GM18526 (cell line): ENCODE data around the gene USP30.
A peak's percentile ranks its signal among the peaks of the same experiment; 100 is the strongest.

Experiments used
- POLR2A ChIP-seq: IDR thresholded peaks from 3 replicates; pipeline ENCODE4 v1.6.1; 2011; ENCODE audit not compliant: insufficient read length; ENCODE audit errors: extremely low read depth

Gene USP30

DNA sequence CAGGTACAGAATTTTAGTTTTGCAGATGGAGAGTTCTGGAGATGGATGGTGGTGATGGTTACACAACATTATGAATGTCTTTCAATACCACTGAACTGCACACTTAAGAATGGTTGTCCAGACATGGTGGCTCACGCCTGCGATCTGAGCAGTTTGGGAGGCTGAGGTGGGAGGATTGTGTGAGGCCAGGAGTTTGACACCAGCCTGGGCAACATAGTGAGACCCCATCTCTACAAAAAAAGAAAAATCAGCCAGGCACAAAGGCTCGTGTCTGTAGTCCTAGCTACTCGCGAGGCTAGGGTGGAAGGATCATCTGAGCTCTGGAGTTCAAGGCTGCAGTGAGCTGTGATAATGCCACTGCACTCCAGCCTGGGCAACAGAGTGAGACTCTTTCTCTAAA lies 8.1 kb upstream of the USP30 start:
- TF ChIP-seq POLR2A, result no peak

DNA sequence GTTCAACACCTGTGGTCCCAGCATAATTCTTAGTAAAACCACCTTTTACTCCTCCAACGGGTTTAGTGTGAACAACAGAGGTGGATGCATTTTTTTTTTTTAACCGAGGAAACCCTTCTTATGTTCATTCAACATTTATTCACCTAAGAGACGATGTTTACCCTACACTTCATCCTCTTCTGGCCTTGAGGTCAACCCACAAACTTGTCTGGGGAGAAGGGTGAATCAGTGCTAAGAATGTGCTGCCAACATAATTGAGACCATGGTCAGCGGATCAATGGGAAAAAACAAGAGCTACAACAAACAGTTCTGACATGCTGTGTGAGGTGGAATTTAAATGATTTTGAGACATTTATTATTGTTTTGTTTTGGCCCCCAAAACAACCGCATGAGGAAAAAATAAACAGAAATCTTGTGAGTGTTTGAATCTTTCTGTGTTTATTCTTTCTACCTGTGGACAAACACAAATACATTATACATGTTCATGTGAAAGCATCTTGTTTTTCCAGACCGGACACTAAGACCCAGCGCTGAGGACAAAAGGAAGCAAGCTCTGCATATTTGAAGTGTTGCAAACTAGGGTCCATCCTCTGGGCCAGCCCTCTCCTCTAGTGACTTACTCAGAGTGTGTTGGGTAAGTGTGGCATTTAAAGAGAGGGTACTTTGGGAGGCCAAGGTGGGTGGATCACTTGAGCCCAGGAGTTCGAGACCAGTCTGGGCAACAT lies 5.1 kb upstream of the USP30 start:
- no peak for TF ChIP-seq POLR2A

DNA sequence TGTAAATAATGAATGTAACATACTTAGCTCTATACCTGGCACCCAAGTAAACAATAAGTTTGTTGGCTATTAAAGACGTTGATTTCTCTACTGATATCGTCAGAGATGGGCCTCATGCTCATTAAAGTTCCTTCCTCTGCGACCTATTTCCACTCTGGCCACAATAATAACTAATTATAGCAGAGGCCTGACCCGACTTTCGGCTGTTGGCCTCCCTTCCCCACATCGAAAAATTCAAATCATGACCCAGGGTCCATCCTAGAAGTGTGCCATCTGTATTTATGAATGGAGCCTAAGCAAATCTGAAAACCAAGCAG lies 321 bp upstream of the USP30 start:
- no peak for TF ChIP-seq POLR2A

DNA sequence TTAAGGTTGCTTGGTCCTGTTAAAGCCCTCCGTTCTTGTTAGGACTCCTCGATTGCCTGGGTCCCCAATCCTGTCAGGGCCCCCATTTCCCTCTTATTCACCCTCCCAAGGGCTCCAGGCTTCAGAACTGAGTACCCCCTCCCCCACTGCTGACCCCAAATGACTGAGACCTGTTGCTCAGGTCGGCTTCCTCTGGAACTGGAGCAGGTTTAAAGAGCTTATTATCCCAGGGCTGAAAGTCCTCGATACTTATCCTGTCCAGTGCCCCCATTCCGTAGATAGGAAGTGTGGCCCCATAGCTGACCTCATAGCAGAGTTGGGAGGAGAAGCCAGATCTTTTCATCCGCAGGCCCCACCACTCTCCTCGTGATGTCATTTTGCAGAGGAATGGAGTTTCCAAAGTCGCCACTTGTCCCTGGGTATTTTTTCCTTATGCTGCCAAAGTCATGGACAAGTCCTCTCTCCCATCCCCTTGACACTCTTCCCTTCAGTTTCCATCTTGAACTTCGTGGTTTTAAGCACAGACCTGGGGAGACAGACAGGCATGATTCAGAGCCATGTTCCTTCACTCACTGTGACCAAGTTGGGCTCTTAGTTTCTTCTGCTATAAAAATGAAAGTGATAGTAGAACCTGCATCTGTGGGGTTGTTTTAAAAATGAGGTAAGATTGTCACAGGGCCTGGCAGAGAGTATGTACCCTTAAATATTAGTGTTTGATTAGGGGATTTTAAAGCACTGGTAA lies 1.2 kb downstream of the USP30 start:
- TF ChIP-seq POLR2A, result peak; percentile 15

GRCh38 chr12:109054520-109054919 lies 2.1 kb downstream of the USP30 start:
- no peak for TF ChIP-seq POLR2A

DNA sequence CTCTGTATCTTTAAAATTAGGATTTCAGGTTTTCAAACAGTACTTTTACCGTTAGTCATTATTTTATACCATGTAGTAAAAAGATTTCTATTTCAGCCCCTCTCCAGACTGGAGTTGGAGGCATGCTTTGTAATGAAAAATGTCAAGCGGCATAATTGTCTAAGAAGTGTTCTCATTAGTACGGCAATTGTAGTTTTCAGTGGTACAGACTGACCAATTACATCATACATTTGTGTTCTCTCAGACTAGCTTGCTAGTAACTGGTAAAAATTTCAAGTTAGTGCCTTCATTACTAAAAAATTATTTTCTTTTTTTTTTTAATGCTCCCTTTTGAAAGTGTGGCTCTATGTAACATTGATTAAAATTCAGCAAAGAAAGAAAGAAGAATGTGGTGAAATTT lies 4.5 kb downstream of the USP30 start:
- no peak for TF ChIP-seq POLR2A

DNA sequence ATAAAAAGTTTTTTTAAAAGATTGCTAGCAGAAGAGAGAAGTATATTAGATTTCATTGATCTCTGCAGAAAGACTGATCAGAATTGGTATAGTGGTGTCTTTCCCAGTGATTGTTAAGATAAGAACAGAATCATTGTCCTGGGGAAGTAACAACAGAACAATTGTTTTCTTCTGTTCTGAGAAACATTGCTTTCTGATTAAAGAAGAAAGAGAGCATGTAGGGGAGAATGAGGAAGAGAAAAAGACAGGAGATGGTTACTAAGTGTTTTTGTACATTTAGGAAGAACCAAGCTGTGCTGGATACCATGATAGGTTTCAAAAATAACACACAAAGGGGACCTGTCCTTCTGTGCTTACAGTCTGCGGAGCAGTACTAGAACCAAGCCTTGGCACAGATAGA lies 5.0 kb downstream of the USP30 start:
- no peak for TF ChIP-seq POLR2A

DNA sequence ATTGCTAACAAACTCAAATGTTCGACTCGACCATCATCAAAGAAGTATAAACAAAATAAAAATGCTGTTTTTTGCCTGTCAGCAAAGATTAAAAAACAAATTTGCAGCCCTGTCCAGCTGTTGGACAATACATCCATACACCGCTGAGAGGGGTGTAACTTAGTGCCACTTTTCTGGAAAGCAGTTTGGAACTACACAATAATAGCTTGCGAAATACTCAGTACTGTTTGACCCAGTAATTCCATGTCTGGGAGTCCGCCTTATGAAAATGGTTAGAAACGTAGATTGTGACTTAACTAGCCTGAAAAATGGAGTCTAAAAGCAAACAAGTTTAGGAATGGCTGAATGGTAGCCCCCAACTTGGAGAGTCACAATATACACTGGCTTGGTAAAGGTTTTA lies 6.4 kb downstream of the USP30 start:
- TF ChIP-seq POLR2A, result no peak

DNA sequence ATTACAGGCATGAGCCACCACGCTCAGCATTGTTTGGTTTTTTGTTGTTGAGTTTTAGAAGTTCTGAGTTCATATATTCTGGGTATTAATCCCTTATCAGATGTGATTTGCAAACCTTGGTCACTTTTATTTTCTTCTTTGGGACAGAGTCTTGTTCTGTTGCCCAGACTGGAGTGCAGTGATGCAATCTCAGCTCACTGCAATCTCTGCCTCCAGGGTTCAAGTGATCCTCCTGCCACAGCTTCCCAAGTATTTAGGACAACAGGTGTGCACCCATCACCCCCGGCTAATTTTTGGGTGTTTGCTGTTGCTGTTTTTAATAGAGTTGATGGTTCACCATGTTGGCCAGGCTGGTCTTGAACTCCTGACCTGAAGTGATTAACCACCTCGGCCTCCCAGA lies 11.8 kb downstream of the USP30 start:
- no peak for TF ChIP-seq POLR2A

GRCh38 chr12:109065154-109065852 lies 12.9 kb downstream of the USP30 start:
- TF ChIP-seq POLR2A, result no peak

DNA sequence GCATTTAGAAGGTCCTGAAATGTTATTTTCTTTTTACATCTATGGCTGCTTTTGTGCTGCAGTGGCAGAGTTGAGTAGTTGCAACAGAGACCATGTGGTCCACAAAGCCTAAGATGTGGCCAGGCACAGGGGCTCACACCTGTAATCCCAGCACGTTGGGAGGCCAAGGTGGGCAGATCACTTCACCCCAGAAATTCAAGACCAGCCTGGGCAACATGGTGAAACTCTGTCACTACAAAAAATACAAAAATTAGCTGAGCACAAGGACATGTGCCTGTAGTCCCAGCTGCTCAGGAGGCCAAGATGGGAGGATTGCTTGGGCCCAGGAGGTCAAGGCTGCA lies 13.4 kb downstream of the USP30 start:
- no peak for TF ChIP-seq POLR2A

- TF ChIP-seq POLR2A, result no peak
These were observed 17.2 kb downstream of the USP30 start for GRCh38 chr12:109069307-109070271.

DNA sequence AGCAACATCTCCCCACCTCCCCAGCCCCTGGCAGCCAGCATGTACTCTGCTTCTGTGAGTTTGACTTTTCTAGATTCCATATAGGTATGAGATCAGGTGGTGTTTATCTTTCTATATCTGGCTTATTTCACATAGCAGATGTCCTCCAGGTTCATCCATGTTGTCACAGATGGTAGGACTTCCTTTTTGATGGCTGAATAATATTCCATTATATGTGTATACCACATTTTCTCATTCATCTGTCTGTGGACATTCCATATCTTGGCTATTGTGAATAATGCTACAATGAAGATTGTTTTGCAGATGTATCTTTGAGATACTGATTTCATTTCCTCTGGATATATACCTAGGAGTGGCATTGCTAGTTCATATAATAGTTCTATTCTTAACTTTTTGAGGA lies 22.5 kb downstream of the USP30 start:
- TF ChIP-seq POLR2A, result no peak

DNA sequence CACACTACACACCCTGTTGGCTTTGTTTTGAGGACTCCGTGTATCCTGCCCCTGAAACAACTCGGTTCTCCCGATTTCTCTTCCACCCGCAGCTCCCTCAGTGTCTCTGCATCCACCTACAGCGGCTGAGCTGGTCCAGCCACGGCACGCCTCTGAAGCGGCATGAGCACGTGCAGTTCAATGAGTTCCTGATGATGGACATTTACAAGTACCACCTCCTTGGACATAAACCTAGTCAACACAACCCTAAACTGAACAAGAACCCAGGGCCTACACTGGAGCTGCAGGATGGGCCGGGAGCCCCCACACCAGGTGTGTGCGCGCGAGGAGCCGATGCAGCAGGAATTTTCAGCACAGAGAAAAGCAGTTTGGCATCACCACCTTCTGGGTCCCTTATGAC lies 30.4 kb downstream of the USP30 start:
- TF ChIP-seq POLR2A, result no peak

DNA sequence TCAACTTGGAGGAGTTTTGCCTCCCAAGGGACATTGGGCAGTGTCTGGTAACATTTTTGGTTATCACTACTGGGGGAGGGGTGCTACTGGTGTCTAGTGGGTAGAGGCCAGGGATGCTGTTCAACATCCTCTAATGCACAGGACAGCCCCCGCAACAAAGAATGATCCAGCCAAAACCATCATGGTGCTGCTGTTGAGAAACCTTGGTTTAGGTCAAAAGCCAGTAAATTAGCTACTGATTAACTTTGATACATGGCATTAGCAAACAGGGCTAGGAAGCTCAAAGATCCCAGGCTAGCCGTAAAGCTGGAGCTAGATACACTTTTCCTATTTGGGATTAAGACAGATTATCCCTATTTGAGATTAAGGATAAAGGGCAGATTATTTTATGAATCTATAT lies 32.0 kb downstream of the USP30 start:
- no peak for TF ChIP-seq POLR2A
